CD4-positive, CD25-positive, alpha-beta regulatory T cell (primary cell): ENCODE measurements around the gene FBXL14. TPM values are rescaled to one million over a fixed set of nuclear protein-coding genes. Genes with fewer than 3 reads are reported as not detected.

Experiments
- ATAC-seq, 2 donors: fragments of 150-1000 bp; cut with Tn5 transposase; one replicate each; pipeline ENCODE4 v1.10.0; 2021; ENCODE audit warnings: low read depth in 2 of 2, moderate number of reproducible peaks in 2 of 2, moderate library complexity in 1 of 2
- DNase-seq, 3 donors: peaks; one replicate each; pipeline versions ENCODE4 v3.0.0 to v3.0.0-alpha.2; 2012 to 2022; ENCODE audit warnings: mixed read lengths in 1 of 3
- H3K27ac ChIP-seq: one replicate; pipeline ENCODE4 v1.7.0; 2013; ENCODE audit warnings: mild to moderate bottlenecking, low read length; ENCODE audit not compliant: insufficient read depth, poor library complexity, severe bottlenecking
- H3K27me3 ChIP-seq: one replicate; pipeline ENCODE4 v1.7.0; 2013; ENCODE audit warnings: low read length; ENCODE audit not compliant: control insufficient read depth, insufficient read depth
- H3K36me3 ChIP-seq: one replicate; pipeline ENCODE4 v1.7.0; 2013; ENCODE audit warnings: mild to moderate bottlenecking, low read length, moderate library complexity; ENCODE audit not compliant: control insufficient read depth, insufficient read depth
- H3K4me1 ChIP-seq: 2 replicates; pipeline ENCODE4 v1.7.0; 2013; ENCODE audit warnings: mild to moderate bottlenecking, low read length; ENCODE audit not compliant: insufficient read depth, control insufficient read depth, poor library complexity, severe bottlenecking
- H3K4me3 ChIP-seq: one replicate; pipeline ENCODE4 v1.7.0; 2013; ENCODE audit warnings: low read depth, mild to moderate bottlenecking, low read length, moderate library complexity
- H3K9me3 ChIP-seq, 2 experiments: 1 replicate in 1 of 2; 2 replicates in 1 of 2; pipeline ENCODE4 v1.7.0; 2013; ENCODE audit warnings: low read length in 2 of 2, mild to moderate bottlenecking in 1 of 2, moderate library complexity in 1 of 2; ENCODE audit not compliant: control insufficient read depth in 2 of 2
- H3K27ac Mint-ChIP-seq, 3 donors: one replicate each; pipeline ENCODE4 v1.8.0; 2020 to 2022; ENCODE audit warnings: mild to moderate bottlenecking in 3 of 3, mixed read lengths in 3 of 3, moderate library complexity in 2 of 3
- H3K27me3 Mint-ChIP-seq: one replicate; pipeline ENCODE4 v1.8.0; 2022; ENCODE audit warnings: mild to moderate bottlenecking, mixed read lengths
- H3K36me3 Mint-ChIP-seq: one replicate; pipeline ENCODE4 v1.8.0; 2020; ENCODE audit warnings: mixed read lengths
- H3K4me1 Mint-ChIP-seq, 4 donors: one replicate each; pipeline ENCODE4 v1.8.0; 2020 to 2022; ENCODE audit warnings: mixed read lengths in 4 of 4, mild to moderate bottlenecking in 1 of 4
- H3K4me3 Mint-ChIP-seq, 4 donors: one replicate each; pipeline ENCODE4 v1.8.0; 2020 to 2022; ENCODE audit warnings: mild to moderate bottlenecking in 4 of 4, mixed read lengths in 4 of 4, moderate library complexity in 3 of 4
- H3K9me3 Mint-ChIP-seq, 7 donors: one replicate each; pipeline ENCODE4 v1.8.0; 2020 to 2022; ENCODE audit warnings: mixed read lengths in 7 of 7, mild to moderate bottlenecking in 3 of 7, moderate library complexity in 2 of 7
- polyA plus RNA-seq, 4 donors: library from polyadenylated mRNA; unstranded; fragments of 300-500 nt; fragmentation: Illumina TruSeq; gene quantifications; one replicate each; pipeline ENCODE4 v1.2.3, GENCODE V29; 2021
- total RNA-seq: library from RNA; stranded (reverse); gene quantifications from one replicate; pipeline ENCODE4 v1.2.3, GENCODE V29; 2022

Gene FBXL14
- total and polyA plus RNA-seq, 5 donors from 2014 or later = 18.5 to 26.0 (median 23.8) TPM

DNA sequence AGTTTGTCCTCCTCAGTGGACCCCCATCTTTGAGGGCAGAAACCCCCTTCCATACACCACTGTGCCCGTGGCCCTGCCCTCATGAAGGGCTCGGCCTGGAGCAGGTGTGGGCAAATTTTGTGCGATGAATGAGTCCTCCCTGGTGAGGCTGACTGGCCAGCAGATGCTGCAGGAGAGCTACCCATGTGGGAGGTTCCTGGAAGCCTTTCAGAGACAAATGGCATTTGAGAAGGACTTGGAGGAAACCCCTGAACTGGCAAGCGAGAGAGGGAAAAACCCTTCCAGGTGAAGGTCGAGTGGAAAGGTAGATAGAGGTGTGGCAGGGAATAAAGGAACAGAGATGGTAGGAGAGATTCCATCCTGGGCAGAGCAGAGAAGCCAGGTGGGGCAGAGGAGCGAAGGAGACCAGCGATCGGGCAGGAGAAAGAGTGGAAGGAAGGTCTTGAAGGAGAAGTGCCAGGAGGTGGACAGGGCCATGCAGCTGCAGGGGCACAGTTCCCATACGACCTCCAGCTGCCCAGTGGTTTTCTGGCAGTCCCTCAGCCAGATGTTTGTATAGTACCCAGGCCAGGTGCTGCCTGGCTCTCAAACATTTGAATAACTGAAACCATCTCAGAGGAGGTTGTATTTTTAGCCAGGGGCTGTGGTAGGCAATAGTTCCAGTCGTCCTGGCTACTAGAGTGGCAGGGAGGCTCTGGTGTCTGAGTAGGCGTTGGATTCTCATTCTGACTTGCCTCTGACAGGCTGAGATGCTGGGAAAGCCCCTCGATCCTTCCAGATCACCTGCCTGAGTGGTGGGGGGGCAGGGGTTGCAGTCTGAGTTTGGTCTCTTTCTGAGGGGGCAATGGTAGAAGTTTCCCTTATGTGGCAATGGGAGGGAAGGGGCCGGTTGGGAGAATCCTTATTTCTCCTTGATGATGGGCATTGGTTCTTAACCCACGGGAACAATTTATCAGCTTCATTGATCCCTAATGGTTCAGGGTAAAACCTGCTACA lies 40.1 kb downstream of the FBXL14 start:
- ATAC-seq (peak in 1 of 2 donors; percentile 11), DNase-seq (peak in 1 of 3 donors; percentile 28)
- Histone ChIP-seq H3K27me3 (no peaks in the 10 kb centered on the region), H3K9me3 (no peaks in the 10 kb centered on the region), H3K4me3 (no peak overlapping the region), H3K27ac (no peak overlapping the region), H3K4me1 (no peaks in the 10 kb centered on the region), H3K36me3 (no peaks in the 10 kb centered on the region)
- no peaks in the 10 kb centered on the region for H3K27me3 Mint-ChIP-seq
- H3K4me1 Mint-ChIP-seq = peaks cover 0 to 13% (median 7%) of the 10 kb centered on the region in 4 donors
- peak overlapping the region in 1 of 4 donors; percentile 28 for H3K4me3 Mint-ChIP-seq
- peaks cover 0 to 5% (median 0%) of the 10 kb centered on the region in 7 donors for H3K9me3 Mint-ChIP-seq
- peaks cover 8% of the 10 kb centered on the region for H3K36me3 Mint-ChIP-seq
- no peak overlapping the region for H3K27ac Mint-ChIP-seq

DNA sequence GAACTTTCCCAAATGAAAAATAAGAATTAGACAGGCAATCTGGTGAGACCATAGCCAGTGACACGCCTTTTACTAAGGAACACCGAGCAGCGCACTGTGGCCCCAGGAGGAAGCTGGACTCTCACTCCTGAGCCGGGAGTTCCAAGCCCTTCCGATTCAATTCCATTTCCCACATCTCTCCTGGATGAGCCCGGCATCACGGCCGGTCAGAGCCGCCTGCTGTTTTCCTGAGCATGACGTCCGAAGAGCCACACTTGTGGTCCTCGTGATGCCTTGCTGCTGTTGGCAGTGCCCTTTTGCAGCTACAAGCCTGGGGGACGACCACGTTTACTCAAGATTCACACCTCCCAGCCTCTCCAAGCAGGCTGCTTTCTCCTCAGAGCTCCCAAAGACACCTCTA lies 40.8 kb downstream of the FBXL14 start:
- H3K27ac ChIP-seq = no peak overlapping the region
- Mint-ChIP-seq H3K4me1 (peaks cover 0 to 13% (median 7%) of the 10 kb centered on the region in 4 donors), H3K36me3 (peaks cover 8% of the 10 kb centered on the region), H3K27me3 (no peaks in the 10 kb centered on the region), H3K27ac (no peak overlapping the region), H3K4me3 (no peak overlapping the region), H3K9me3 (peaks cover 0 to 5% (median 2%) of the 10 kb centered on the region in 7 donors)
- no peaks in the 10 kb centered on the region for H3K9me3 ChIP-seq
- DNase-seq = no peak
- no peaks in the 10 kb centered on the region for H3K4me1 ChIP-seq
- no peak overlapping the region for H3K4me3 ChIP-seq
- H3K36me3 ChIP-seq = no peaks in the 10 kb centered on the region
- no peak for ATAC-seq
- H3K27me3 ChIP-seq = no peaks in the 10 kb centered on the region

DNA sequence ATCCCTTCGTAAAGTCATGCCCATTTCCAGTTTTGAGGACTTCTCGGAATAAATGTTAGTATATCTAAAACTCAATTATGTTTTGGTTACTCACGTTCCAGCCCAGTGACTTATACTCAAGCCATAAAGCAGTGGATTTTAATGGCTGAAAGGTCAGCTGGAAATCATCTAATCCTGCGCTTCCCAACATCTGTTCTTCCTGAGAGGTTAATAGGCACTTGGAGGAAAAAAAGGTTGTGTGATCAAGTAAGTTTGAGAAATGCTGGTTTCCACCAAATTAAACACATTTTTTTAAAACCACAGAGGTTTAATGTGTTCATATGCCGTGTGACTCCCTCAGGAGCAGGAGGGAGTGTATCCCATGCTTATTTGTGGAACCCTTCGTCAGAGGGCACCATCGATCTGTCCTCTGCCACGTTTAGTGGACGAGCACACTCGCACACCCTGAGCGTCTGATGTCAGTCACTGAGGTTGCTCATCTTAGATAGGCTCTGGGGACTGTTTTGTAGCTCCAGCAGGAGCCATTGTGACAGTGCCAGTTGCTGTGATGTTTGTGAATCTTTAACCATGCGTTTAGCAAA lies 41.4 kb downstream of the FBXL14 start:
- H3K36me3 Mint-ChIP-seq = peaks cover 8% of the 10 kb centered on the region
- ATAC-seq = no peak
- H3K36me3 ChIP-seq = no peaks in the 10 kb centered on the region
- H3K27me3 ChIP-seq = no peaks in the 10 kb centered on the region
- no peak overlapping the region for H3K27ac ChIP-seq
- H3K9me3 ChIP-seq = no peaks in the 10 kb centered on the region
- H3K4me3 Mint-ChIP-seq = no peak overlapping the region
- no peak overlapping the region for H3K27ac Mint-ChIP-seq
- H3K4me1 ChIP-seq = no peaks in the 10 kb centered on the region
- H3K9me3 Mint-ChIP-seq = peaks cover 0 to 5% (median 2%) of the 10 kb centered on the region in 7 donors
- DNase-seq = no peak
- H3K27me3 Mint-ChIP-seq = no peaks in the 10 kb centered on the region
- H3K4me1 Mint-ChIP-seq = peaks cover 0 to 13% (median 7%) of the 10 kb centered on the region in 4 donors
- no peak overlapping the region for H3K4me3 ChIP-seq

DNA sequence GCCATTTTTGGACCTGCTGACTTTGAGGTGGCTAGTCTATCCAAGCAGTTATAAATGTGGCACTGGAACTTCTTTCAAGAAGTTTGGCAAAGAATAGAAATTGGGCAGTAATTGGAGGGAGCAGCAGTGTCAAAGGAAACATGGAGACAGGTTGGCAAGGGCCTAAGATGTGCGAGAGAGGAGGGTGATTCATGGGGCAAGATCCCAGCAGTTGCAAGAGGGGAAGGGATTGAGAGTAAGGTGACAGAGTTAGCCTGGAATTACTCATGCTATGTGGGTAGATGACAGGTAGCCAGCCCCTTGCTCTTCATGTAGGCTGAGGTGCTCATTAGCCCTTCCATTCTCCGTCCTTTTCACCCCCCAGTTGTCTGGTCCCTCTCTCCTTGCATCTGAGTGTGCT lies 42.2 kb downstream of the FBXL14 start:
- Histone ChIP-seq H3K4me3 (no peak overlapping the region), H3K27me3 (no peaks in the 10 kb centered on the region), H3K4me1 (no peaks in the 10 kb centered on the region), H3K27ac (no peak overlapping the region), H3K36me3 (no peaks in the 10 kb centered on the region), H3K9me3 (no peaks in the 10 kb centered on the region)
- Mint-ChIP-seq H3K4me1 (peaks cover 0 to 13% (median 7%) of the 10 kb centered on the region in 4 donors), H3K4me3 (no peak overlapping the region), H3K36me3 (peaks cover 8% of the 10 kb centered on the region), H3K27ac (peak overlapping the region in 1 of 3 donors; percentile 8), H3K9me3 (peaks cover 0 to 5% (median 2%) of the 10 kb centered on the region in 7 donors), H3K27me3 (peaks cover 4% of the 10 kb centered on the region)
- ATAC-seq = no peak
- DNase-seq = no peak

DNA sequence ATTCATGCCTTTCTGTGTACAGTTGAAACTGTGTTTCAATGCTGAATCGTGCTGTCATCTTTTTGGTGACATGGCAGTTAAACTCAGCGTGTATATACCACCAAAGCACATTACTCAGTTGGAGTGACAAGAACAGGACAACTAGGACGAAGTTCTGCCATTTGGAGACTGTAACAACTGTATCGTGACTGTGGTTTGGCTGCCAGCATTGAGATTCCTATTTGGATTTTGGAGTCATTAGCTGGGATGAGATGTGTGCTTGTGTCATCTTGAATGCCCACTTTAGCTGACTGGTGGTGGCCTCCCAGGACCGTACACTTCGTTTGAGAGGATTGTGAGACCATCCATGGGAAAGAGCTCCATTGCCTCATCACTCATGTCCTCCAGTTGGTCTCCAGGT lies 42.9 kb downstream of the FBXL14 start:
- Histone ChIP-seq H3K27me3 (no peaks in the 10 kb centered on the region), H3K9me3 (no peaks in the 10 kb centered on the region), H3K4me1 (no peaks in the 10 kb centered on the region), H3K27ac (no peak overlapping the region), H3K36me3 (no peaks in the 10 kb centered on the region), H3K4me3 (no peak overlapping the region)
- Mint-ChIP-seq H3K4me1 (peaks cover 0 to 13% (median 7%) of the 10 kb centered on the region in 4 donors), H3K9me3 (peaks cover 0 to 5% (median 2%) of the 10 kb centered on the region in 7 donors), H3K36me3 (peaks cover 8% of the 10 kb centered on the region), H3K4me3 (no peak overlapping the region), H3K27me3 (peaks cover 4% of the 10 kb centered on the region), H3K27ac (peak overlapping the region in 1 of 3 donors; percentile 39)
- ATAC-seq = no peak
- DNase-seq = no peak

DNA sequence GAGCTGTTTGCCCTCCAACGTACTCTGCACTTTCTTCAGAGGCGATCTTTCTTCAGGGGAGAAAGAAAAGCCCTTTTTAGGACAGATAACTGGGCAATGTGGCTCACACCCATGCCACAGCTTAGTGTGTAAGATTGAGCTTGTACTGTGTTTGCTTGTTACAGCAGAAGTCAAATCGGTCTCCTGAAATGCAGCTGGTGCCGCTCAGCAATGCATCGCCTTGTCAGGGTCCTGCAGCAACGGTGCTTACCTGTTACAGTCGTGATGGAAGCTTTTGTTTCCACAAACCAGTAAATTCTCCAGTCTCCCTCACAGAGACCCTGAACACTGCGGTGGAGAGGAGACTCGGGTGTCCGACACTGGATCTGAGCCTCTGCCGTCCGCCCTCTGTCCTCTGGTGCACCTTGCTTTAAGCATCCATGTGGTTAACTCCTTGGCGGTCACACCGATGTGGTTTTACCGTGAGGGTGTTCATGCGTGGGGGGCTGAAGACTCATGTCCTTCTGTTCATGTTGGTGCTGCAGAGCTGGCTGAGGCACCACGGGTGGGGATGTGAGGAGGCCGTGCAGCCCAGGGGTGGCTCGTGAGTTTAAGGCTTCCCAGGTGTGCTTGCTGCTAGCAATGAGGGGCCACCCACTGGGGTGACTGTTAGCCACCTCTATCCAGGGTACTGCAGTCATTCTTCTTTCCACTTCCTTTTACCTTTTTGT lies 47.3 kb downstream of the FBXL14 start:
- H3K36me3 Mint-ChIP-seq = peaks cover 5% of the 10 kb centered on the region
- ATAC-seq (no peak), DNase-seq (no peak)
- Histone ChIP-seq H3K27me3 (peaks cover 3% of the 10 kb centered on the region), H3K27ac (no peak overlapping the region), H3K4me3 (no peak overlapping the region), H3K36me3 (no peaks in the 10 kb centered on the region), H3K4me1 (no peaks in the 10 kb centered on the region), H3K9me3 (no peaks in the 10 kb centered on the region)
- H3K9me3 Mint-ChIP-seq = peaks cover 0 to 5% (median 2%) of the 10 kb centered on the region in 7 donors
- no peak overlapping the region for H3K4me3 Mint-ChIP-seq
- no peak overlapping the region for H3K27ac Mint-ChIP-seq
- H3K27me3 Mint-ChIP-seq = peaks cover 21% of the 10 kb centered on the region
- H3K4me1 Mint-ChIP-seq = no peaks in the 10 kb centered on the region

DNA sequence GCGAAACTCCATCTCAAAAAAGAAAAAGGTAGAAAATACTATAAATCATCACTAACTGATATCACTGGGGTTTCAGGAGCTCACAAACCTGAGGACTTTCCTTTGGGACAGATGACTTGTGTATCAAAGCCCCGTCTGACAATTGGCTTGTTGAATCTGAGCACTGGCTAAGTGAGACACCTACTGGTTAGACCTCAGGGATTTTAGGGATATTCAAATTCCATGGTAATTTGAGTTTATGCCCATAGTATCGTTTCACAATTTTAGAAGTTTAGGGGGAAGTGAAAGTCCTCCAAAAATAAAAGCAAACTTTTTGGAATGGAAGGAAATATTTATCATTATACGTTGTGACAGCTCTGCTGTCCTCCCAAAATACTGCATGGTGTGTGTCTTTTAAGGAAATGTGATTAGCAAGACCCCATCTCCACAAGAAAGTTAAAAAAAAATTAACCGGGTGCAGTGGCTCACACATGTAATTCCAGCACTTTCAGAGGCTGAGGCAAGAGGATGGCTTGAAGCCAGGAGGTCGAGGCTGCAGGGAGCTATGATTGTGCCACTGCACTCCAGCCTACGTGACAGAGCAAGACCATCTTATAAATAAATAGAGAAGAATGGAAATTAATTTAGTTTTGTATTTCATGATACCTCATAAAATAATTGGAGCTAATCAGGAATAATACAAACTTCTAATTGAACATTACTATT lies 49.2 kb downstream of the FBXL14 start:
- peak overlapping the region in 1 of 4 donors; percentile 2 for H3K4me3 Mint-ChIP-seq
- no peaks in the 10 kb centered on the region for H3K36me3 Mint-ChIP-seq
- H3K4me3 ChIP-seq = no peak overlapping the region
- no peak overlapping the region for H3K27ac Mint-ChIP-seq
- no peak overlapping the region for H3K27ac ChIP-seq
- peaks cover 8% of the 10 kb centered on the region for H3K27me3 ChIP-seq
- H3K4me1 ChIP-seq = no peaks in the 10 kb centered on the region
- ATAC-seq = no peak
- H3K4me1 Mint-ChIP-seq = no peaks in the 10 kb centered on the region
- peaks cover 34% of the 10 kb centered on the region for H3K27me3 Mint-ChIP-seq
- H3K9me3 Mint-ChIP-seq = peaks cover 0 to 5% (median 0%) of the 10 kb centered on the region in 7 donors
- no peaks in the 10 kb centered on the region for H3K36me3 ChIP-seq
- H3K9me3 ChIP-seq = no peaks in the 10 kb centered on the region
- DNase-seq = no peak
